Measurements from ENCODE around the gene FAM162B. TPM values are rescaled to one million over a fixed set of nuclear protein-coding genes. Genes with fewer than 3 reads are reported as not detected.

The FAM162B gene
- 3.7 TPM for polyA plus RNA-seq (2013, experiment 1 of 2)
- 4.4 TPM for polyA plus RNA-seq (2013, experiment 2 of 2)

GRCh38 chr6:116764961-116765841 is at the start of gene FAM162B:
FAM162B (minus strand) TSS chr6:116765719; CDS start chr6:116765576, 143 bp downstream.
- Histone ChIP-seq H3K9me3 (ENCODE audit: control insufficient read depth, low read length) (no peaks in the 10 kb centered on the region), H3K27ac (ENCODE audit: low read depth, low read length, severe bottlenecking) (no peak within 1 kb of the TSS), H3K4me1 (ENCODE audit: control insufficient read depth, insufficient read depth, low read length, poor library complexity, severe bottlenecking) (peaks cover 3% of the 10 kb centered on the region), H3K36me3 (ENCODE audit: control insufficient read depth, insufficient read depth, low read length) (no peaks in the 10 kb centered on the region), H3K4me3 (ENCODE audit: extremely low read depth, insufficient read depth, low read length, poor library complexity, severe bottlenecking) (peak within 1 kb of the TSS; percentile 47)
- WGBS, 2 experiments (ENCODE audit: insufficient coverage in 2 of 2), result 1 to 2% methylated on average over 74 to 78 of the region's 89 CpGs

- no CpG with 5 or more reads among the region's 2 CpGs for WGBS, 2 experiments (ENCODE audit: insufficient coverage in 2 of 2)
- no peak overlapping the region for H3K4me3 ChIP-seq (ENCODE audit: extremely low read depth, insufficient read depth, low read length, poor library complexity, severe bottlenecking)
Observed at GRCh38 chr6:116812051-116812650, 46.6 kb upstream of the FAM162B start.

GRCh38 chr6:116801971-116802370 is 36.5 kb upstream of the FAM162B start:
- no peak overlapping the region for H3K4me3 ChIP-seq (ENCODE audit: extremely low read depth, insufficient read depth, low read length, poor library complexity, severe bottlenecking)
- no peaks in the 10 kb centered on the region for H3K36me3 ChIP-seq (ENCODE audit: control insufficient read depth, insufficient read depth, low read length)
- no peaks in the 10 kb centered on the region for H3K4me1 ChIP-seq (ENCODE audit: control insufficient read depth, insufficient read depth, low read length, poor library complexity, severe bottlenecking)
- H3K27ac ChIP-seq (ENCODE audit: low read depth, low read length, severe bottlenecking), result no peak overlapping the region
- no peaks in the 10 kb centered on the region for H3K9me3 ChIP-seq (ENCODE audit: control insufficient read depth, low read length)

More at GRCh38 chr6:116812051-116812650, 46.6 kb upstream of the FAM162B start:
- peaks cover 5% of the 10 kb centered on the region for H3K9me3 ChIP-seq (ENCODE audit: control insufficient read depth, low read length)
- no peak overlapping the region for H3K27ac ChIP-seq (ENCODE audit: low read depth, low read length, severe bottlenecking)
- H3K36me3 ChIP-seq (ENCODE audit: control insufficient read depth, insufficient read depth, low read length), result no peaks in the 10 kb centered on the region
- H3K4me1 ChIP-seq (ENCODE audit: control insufficient read depth, insufficient read depth, low read length, poor library complexity, severe bottlenecking), result no peaks in the 10 kb centered on the region

- Histone ChIP-seq H3K36me3 (ENCODE audit: control insufficient read depth, insufficient read depth, low read length) (no peaks in the 10 kb centered on the region), H3K9me3 (ENCODE audit: control insufficient read depth, low read length) (no peaks in the 10 kb centered on the region), H3K4me1 (ENCODE audit: control insufficient read depth, insufficient read depth, low read length, poor library complexity, severe bottlenecking) (no peaks in the 10 kb centered on the region), H3K27ac (ENCODE audit: low read depth, low read length, severe bottlenecking) (no peak overlapping the region), H3K4me3 (ENCODE audit: extremely low read depth, insufficient read depth, low read length, poor library complexity, severe bottlenecking) (no peak overlapping the region)
Observed at GRCh38 chr6:116799945-116800344, 34.4 kb upstream of the FAM162B start.

GRCh38 chr6:116797585-116797984 is 32.1 kb upstream of the FAM162B start:
- no peaks in the 10 kb centered on the region for H3K4me1 ChIP-seq (ENCODE audit: control insufficient read depth, insufficient read depth, low read length, poor library complexity, severe bottlenecking)
- 77 to 100% methylated on average over 1 to 2 of the region's 2 CpGs for WGBS, 2 experiments (ENCODE audit: insufficient coverage in 2 of 2)

GRCh38 chr6:116793224-116793623 is 27.7 kb upstream of the FAM162B start:
- H3K4me1 ChIP-seq (ENCODE audit: control insufficient read depth, insufficient read depth, low read length, poor library complexity, severe bottlenecking), result no peaks in the 10 kb centered on the region
- H3K4me3 ChIP-seq (ENCODE audit: extremely low read depth, insufficient read depth, low read length, poor library complexity, severe bottlenecking), result no peak overlapping the region
- WGBS, 2 experiments (ENCODE audit: insufficient coverage in 2 of 2), result no CpG with 5 or more reads among the region's 3 CpGs
- no peaks in the 10 kb centered on the region for H3K9me3 ChIP-seq (ENCODE audit: control insufficient read depth, low read length)
- H3K36me3 ChIP-seq (ENCODE audit: control insufficient read depth, insufficient read depth, low read length), result no peaks in the 10 kb centered on the region
- no peak overlapping the region for H3K27ac ChIP-seq (ENCODE audit: low read depth, low read length, severe bottlenecking)

More at GRCh38 chr6:116797585-116797984, 32.1 kb upstream of the FAM162B start:
- Histone ChIP-seq H3K36me3 (ENCODE audit: control insufficient read depth, insufficient read depth, low read length) (no peaks in the 10 kb centered on the region), H3K27ac (ENCODE audit: low read depth, low read length, severe bottlenecking) (no peak overlapping the region), H3K9me3 (ENCODE audit: control insufficient read depth, low read length) (no peaks in the 10 kb centered on the region), H3K4me3 (ENCODE audit: extremely low read depth, insufficient read depth, low read length, poor library complexity, severe bottlenecking) (no peak overlapping the region)

- no peak overlapping the region for H3K4me3 ChIP-seq (ENCODE audit: extremely low read depth, insufficient read depth, low read length, poor library complexity, severe bottlenecking)
- no peak overlapping the region for H3K27ac ChIP-seq (ENCODE audit: low read depth, low read length, severe bottlenecking)
- H3K36me3 ChIP-seq (ENCODE audit: control insufficient read depth, insufficient read depth, low read length), result no peaks in the 10 kb centered on the region
- 56 to 100% methylated on average over 1 to 2 of the region's 5 CpGs for WGBS, 2 experiments (ENCODE audit: insufficient coverage in 2 of 2)
- H3K4me1 ChIP-seq (ENCODE audit: control insufficient read depth, insufficient read depth, low read length, poor library complexity, severe bottlenecking), result no peaks in the 10 kb centered on the region
- no peaks in the 10 kb centered on the region for H3K9me3 ChIP-seq (ENCODE audit: control insufficient read depth, low read length)
Observed at GRCh38 chr6:116783852-116784251, 18.3 kb upstream of the FAM162B start.

- WGBS, 2 experiments (ENCODE audit: insufficient coverage in 2 of 2), result 65% methylated on average over 11 of the region's 13 CpGs; no CpG with 5 or more reads in 1 of the 2 experiments
- Histone ChIP-seq H3K4me3 (ENCODE audit: extremely low read depth, insufficient read depth, low read length, poor library complexity, severe bottlenecking) (no peak overlapping the region), H3K36me3 (ENCODE audit: control insufficient read depth, insufficient read depth, low read length) (no peaks in the 10 kb centered on the region), H3K9me3 (ENCODE audit: control insufficient read depth, low read length) (no peaks in the 10 kb centered on the region), H3K27ac (ENCODE audit: low read depth, low read length, severe bottlenecking) (no peak overlapping the region), H3K4me1 (ENCODE audit: control insufficient read depth, insufficient read depth, low read length, poor library complexity, severe bottlenecking) (no peaks in the 10 kb centered on the region)
Observed at GRCh38 chr6:116779573-116780164, 14.2 kb upstream of the FAM162B start.

GRCh38 chr6:116773886-116774285 is 8.4 kb upstream of the FAM162B start:
- Histone ChIP-seq H3K4me3 (ENCODE audit: extremely low read depth, insufficient read depth, low read length, poor library complexity, severe bottlenecking) (no peak overlapping the region), H3K27ac (ENCODE audit: low read depth, low read length, severe bottlenecking) (no peak overlapping the region), H3K9me3 (ENCODE audit: control insufficient read depth, low read length) (no peaks in the 10 kb centered on the region), H3K36me3 (ENCODE audit: control insufficient read depth, insufficient read depth, low read length) (no peaks in the 10 kb centered on the region), H3K4me1 (ENCODE audit: control insufficient read depth, insufficient read depth, low read length, poor library complexity, severe bottlenecking) (no peaks in the 10 kb centered on the region)
- no CpG with 5 or more reads among the region's 1 CpG for WGBS, 2 experiments (ENCODE audit: insufficient coverage in 2 of 2)

- no peak overlapping the region for H3K27ac ChIP-seq (ENCODE audit: low read depth, low read length, severe bottlenecking)
- H3K4me3 ChIP-seq (ENCODE audit: extremely low read depth, insufficient read depth, low read length, poor library complexity, severe bottlenecking), result no peak overlapping the region
- no peaks in the 10 kb centered on the region for H3K9me3 ChIP-seq (ENCODE audit: control insufficient read depth, low read length)
- 80 to 93% methylated on average over 1 of the region's 1 CpG for WGBS, 2 experiments (ENCODE audit: insufficient coverage in 2 of 2)
- H3K4me1 ChIP-seq (ENCODE audit: control insufficient read depth, insufficient read depth, low read length, poor library complexity, severe bottlenecking), result no peaks in the 10 kb centered on the region
- no peaks in the 10 kb centered on the region for H3K36me3 ChIP-seq (ENCODE audit: control insufficient read depth, insufficient read depth, low read length)
Observed at GRCh38 chr6:116772450-116772849, 6.9 kb upstream of the FAM162B start.
